ENCODE measurements around the gene CRTC1. TPM values are rescaled to one million over a fixed set of nuclear protein-coding genes. Genes with fewer than 3 reads are reported as not detected.

Gene CRTC1
- total and polyA plus RNA-seq, 8 donors = 5.2 to 18.1 (median 7.5) TPM

DNA sequence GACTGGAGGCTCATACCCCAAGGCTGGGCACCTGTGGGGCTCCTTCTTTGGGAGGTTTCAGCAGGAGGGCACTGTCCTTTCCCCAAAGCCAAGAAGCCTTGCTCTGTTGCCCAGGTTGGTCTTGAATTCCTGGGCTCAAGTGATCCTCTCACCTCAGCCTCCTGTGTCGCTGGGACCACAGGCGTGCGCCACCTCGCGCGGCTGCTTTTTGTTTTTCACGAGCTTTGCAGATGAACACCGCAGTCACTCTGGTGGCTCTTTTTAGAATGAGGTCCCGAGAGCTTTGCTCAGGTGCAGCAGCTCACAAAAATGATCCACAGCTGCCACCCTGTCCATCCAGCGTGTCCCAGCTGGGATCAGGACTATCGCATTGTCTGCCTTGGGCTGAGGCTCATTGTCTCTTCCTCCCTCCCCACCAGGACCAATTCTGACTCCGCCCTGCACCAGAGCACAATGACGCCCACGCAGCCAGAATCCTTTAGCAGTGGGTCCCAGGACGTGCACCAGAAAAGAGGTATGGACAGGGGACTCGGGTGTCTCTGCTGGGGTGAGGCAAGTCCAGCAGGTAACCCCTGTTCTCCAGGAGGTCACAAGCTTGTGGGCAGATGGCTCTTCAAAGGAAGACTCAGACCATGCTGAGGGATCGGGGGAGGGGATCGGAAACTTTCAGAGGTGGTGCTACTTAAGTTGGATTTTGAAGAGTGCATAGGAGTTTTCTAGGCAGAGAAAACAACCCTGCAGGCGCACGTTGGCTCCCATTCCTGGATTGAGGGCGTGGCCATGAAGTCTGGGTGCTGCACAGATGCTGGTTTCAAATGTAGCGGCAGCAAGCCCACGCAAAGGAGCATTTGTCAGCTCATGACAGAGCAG is 66.1 kb downstream of the CRTC1 start:
- FAIRE-seq (no peak), DNase-seq (peak in 1 of 6 donors; percentile 19), ATAC-seq (no peak)
- TF ChIP-seq, protein P1, sequence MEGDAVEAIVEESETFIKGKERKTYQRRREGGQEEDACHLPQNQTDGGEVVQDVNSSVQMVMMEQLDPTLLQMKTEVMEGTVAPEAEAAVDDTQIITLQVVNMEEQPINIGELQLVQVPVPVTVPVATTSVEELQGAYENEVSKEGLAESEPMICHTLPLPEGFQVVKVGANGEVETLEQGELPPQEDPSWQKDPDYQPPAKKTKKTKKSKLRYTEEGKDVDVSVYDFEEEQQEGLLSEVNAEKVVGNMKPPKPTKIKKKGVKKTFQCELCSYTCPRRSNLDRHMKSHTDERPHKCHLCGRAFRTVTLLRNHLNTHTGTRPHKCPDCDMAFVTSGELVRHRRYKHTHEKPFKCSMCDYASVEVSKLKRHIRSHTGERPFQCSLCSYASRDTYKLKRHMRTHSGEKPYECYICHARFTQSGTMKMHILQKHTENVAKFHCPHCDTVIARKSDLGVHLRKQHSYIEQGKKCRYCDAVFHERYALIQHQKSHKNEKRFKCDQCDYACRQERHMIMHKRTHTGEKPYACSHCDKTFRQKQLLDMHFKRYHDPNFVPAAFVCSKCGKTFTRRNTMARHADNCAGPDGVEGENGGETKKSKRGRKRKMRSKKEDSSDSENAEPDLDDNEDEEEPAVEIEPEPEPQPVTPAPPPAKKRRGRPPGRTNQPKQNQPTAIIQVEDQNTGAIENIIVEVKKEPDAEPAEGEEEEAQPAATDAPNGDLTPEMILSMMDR (IDR thresholded peaks at IDR 0.05) = no peak
- no peak overlapping the region for H3K4me3 ChIP-seq
- no peak overlapping the region for H3K27ac ChIP-seq
- intact Hi-C loops (cut with DNase I) = no loop called here
- H3K27me3 ChIP-seq = no peaks in the 10 kb centered on the region
- 95 to 96% methylated on average over 23 of the region's 23 CpGs for WGBS, 2 donors
- H3K36me3 ChIP-seq = peaks cover 0 to 7% (median 0%) of the 10 kb centered on the region in 3 donors
- no peaks in the 10 kb centered on the region for H3K9me3 ChIP-seq
- H3K4me1 ChIP-seq = no peaks in the 10 kb centered on the region

DNA sequence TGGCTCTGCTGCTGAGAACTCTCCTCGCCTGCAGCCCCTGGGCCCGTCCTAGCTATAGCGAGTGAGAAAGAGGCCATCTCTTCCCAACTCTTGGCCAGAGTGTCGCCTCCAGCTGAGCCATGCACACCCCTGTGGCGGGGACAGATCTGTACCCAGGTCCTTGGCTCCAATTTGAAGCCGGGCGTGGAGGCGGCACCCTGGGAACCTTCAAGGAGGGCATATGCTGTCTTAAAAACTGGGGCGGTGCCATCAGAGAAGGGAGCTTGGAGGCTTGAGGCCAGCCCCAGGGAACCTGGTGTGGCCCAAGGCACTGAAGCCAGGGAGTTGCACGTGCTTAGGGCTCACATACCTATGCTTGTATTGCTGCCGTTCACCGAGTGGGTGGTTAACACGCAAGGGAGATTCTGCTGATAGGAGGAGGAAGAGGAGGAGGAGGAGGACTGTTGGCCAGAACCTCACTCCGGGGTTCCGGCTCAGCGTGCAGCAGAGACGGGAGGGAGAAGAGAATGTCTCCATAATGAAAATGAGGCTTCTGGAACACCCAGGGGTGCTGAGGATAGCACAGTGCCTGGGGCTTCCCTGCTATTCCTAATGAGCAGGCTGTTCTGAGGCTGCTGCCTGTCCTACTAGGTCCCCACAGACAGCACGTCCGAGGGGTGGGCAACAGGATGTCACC is 67.0 kb downstream of the CRTC1 start:
- FAIRE-seq (no peak), ATAC-seq (no peak), DNase-seq (peak in 1 of 6 donors; percentile 40)
- Histone ChIP-seq H3K36me3 (peaks cover 0 to 7% (median 0%) of the 10 kb centered on the region in 3 donors), H3K27me3 (no peaks in the 10 kb centered on the region), H3K4me1 (no peaks in the 10 kb centered on the region), H3K9me3 (no peaks in the 10 kb centered on the region), H3K4me3 (no peak overlapping the region), H3K27ac (no peak overlapping the region)
- intact Hi-C loops (cut with DNase I) = no loop called here
- 93 to 95% methylated on average over 19 of the region's 19 CpGs for WGBS, 2 donors
- TF ChIP-seq, protein P1 (IDR thresholded peaks at IDR 0.05) = no peak

GRCh38 chr19:18751571-18751970 is 68.1 kb downstream of the CRTC1 start:
- TF ChIP-seq, protein P1 (IDR thresholded peaks at IDR 0.05) = no peak
- Histone ChIP-seq H3K9me3 (no peaks in the 10 kb centered on the region), H3K4me3 (no peak overlapping the region), H3K27ac (no peak overlapping the region), H3K27me3 (no peaks in the 10 kb centered on the region), H3K4me1 (no peaks in the 10 kb centered on the region), H3K36me3 (peaks cover 0 to 7% (median 0%) of the 10 kb centered on the region in 3 donors)
- intact Hi-C loops (cut with DNase I) = no loop called here
- 96 to 97% methylated on average over 10 of the region's 10 CpGs for WGBS, 2 donors
- DNase-seq (peak in 1 of 6 donors; percentile 15), ATAC-seq (no peak), FAIRE-seq (no peak)

DNA sequence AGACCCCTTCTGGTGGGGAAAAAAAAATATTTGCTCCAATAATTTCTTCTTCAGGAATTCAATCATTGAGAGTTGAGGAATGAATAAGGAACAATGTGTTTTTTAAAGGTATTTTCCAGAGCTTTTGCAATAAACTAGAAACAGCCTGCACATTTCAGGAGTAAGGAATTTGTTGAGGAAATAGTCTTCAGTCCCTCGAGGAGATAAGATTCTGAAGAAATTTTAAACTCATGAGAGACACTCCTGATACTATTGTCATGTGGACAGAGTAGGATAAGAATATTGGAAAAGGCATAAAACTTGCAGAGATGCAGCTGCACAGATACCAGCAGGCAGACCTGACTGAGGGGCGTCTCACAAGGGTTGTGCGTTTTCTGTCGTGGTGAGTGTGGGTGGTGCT is 71.0 kb downstream of the CRTC1 start:
- TF ChIP-seq, protein P1 (IDR thresholded peaks at IDR 0.05) = no peak
- 86 to 92% methylated on average over 4 of the region's 4 CpGs for WGBS, 2 donors
- intact Hi-C loops (cut with DNase I) = no loop called here
- Histone ChIP-seq H3K4me3 (no peak overlapping the region), H3K36me3 (peaks cover 0 to 7% (median 0%) of the 10 kb centered on the region in 3 donors), H3K27ac (no peak overlapping the region), H3K4me1 (no peaks in the 10 kb centered on the region), H3K27me3 (no peaks in the 10 kb centered on the region), H3K9me3 (no peaks in the 10 kb centered on the region)
- ATAC-seq = no peak
- FAIRE-seq = no peak
- DNase-seq = no peak

Measured in pancreas (tissue), 10 donors.